Ectodermal cell (in vitro differentiated cells): ENCODE measurements around the gene SVIL.

ENCODE experiments used
- H3K27ac ChIP-seq: 2 replicates; pipeline ENCODE4 v1.7.0; 2013; ENCODE audit warnings: mild to moderate bottlenecking, low read depth, low read length; ENCODE audit not compliant: insufficient read depth, poor library complexity, severe bottlenecking
- H3K27me3 ChIP-seq: 2 replicates; pipeline ENCODE4 v1.7.0; 2013; ENCODE audit warnings: mild to moderate bottlenecking, low read length; ENCODE audit not compliant: insufficient read depth, control insufficient read depth, poor library complexity, severe bottlenecking
- H3K36me3 ChIP-seq: one replicate; pipeline ENCODE4 v1.7.0; 2013; ENCODE audit warnings: low read length; ENCODE audit not compliant: control insufficient read depth, insufficient read depth
- H3K4me1 ChIP-seq: one replicate; pipeline ENCODE4 v1.7.0; 2013; ENCODE audit warnings: low read length; ENCODE audit not compliant: control insufficient read depth, insufficient read depth
- H3K4me3 ChIP-seq: 2 replicates; pipeline ENCODE4 v1.7.0; 2013; ENCODE audit warnings: low read depth, low read length, control low read depth; ENCODE audit not compliant: insufficient read depth
- H3K9me3 ChIP-seq: 2 replicates; pipeline ENCODE4 v1.7.0; 2013; ENCODE audit warnings: mild to moderate bottlenecking, low read length, moderate library complexity; ENCODE audit not compliant: control insufficient read depth
- WGBS, 2 experiments: methylation state at CpG; one replicate each; pipeline ENCODE4 v1.1.7; 2013; ENCODE audit warnings: missing lambda C conversion rate in 2 of 2; 5-methylcytosine and 5-hydroxymethylcytosine counted together

SVIL gene

GRCh38 chr10:29668628-29669027, 33.9 kb upstream of the SVIL start:
- H3K4me1 ChIP-seq: no peaks in the 10 kb centered on the region
- no peaks in the 10 kb centered on the region for H3K9me3 ChIP-seq
- no peaks in the 10 kb centered on the region for H3K36me3 ChIP-seq
- WGBS, 2 experiments: 93 to 96% methylated on average over 4 of the region's 4 CpGs
- no peaks in the 10 kb centered on the region for H3K27me3 ChIP-seq
- H3K4me3 ChIP-seq: no peak overlapping the region
- no peak overlapping the region for H3K27ac ChIP-seq

DNA sequence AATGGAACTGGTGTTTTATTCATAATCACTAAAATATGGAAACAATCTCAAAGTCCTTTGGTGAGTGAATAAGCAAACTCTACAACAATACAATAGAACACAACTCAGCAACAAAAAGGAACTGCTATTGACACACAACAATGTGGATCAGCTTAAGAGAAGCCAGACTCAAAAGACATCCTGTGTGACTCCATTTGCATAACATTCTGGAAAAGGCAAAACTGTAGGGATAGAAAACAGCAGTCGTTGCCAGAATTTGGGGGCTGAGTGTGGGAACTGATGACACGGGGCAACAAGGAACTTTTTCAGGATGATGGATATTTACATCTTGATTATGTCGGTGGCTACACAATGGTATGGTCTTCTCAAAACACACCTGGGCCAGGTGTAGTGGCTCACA, 32.4 kb upstream of the SVIL start:
- H3K27ac ChIP-seq: no peak overlapping the region
- no peaks in the 10 kb centered on the region for H3K4me1 ChIP-seq
- WGBS, 2 experiments: 13 to 17% methylated on average over 3 of the region's 3 CpGs
- no peaks in the 10 kb centered on the region for H3K36me3 ChIP-seq
- no peaks in the 10 kb centered on the region for H3K27me3 ChIP-seq
- no peak overlapping the region for H3K4me3 ChIP-seq
- no peaks in the 10 kb centered on the region for H3K9me3 ChIP-seq

DNA sequence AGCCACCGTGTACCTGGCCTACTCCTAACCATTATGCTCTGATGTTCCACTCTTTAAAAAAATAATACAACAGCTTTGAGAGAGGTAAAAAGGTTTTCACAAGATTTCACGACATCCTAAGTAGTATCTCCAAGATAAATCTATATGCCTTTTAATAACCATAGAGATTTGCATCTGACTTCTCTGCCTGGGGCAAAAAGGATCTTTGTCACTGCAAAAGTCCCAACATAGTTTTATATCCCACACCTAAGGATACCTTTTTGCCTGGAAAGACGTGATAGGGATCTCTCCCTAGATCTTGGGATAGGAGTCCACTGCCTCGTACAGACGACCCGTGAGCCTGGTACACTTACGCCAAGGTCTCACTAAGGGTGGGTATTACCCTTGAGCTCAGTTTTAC, 31.4 kb upstream of the SVIL start:
- Histone ChIP-seq H3K9me3 (no peaks in the 10 kb centered on the region), H3K36me3 (no peaks in the 10 kb centered on the region), H3K4me3 (no peak overlapping the region), H3K27ac (no peak overlapping the region), H3K27me3 (no peaks in the 10 kb centered on the region), H3K4me1 (no peaks in the 10 kb centered on the region)
- 93 to 95% methylated on average over 7 of the region's 7 CpGs for WGBS, 2 experiments

DNA sequence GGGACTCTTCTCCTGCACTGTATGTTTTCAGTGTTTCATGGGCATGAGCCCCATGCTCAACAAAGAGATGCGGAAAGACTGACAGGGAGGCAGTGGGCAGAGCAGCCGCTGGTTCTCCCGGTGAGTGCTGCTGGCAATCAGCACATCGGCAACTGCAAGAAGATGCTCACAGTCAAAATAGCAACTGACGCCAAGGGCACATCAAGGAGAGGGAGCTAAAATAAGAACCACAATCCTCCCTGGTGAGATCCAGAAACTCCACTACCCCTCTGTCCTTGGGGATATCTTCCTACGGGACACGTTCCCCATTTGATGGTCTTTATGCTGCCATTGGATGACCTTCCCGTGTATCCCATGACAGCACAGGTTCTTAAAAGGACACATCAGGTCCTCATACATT, 28.9 kb upstream of the SVIL start:
- no peaks in the 10 kb centered on the region for H3K27me3 ChIP-seq
- no peaks in the 10 kb centered on the region for H3K36me3 ChIP-seq
- 94 to 96% methylated on average over 8 of the region's 8 CpGs for WGBS, 2 experiments
- H3K4me3 ChIP-seq: no peak overlapping the region
- no peak overlapping the region for H3K27ac ChIP-seq
- peaks cover 11% of the 10 kb centered on the region for H3K4me1 ChIP-seq
- no peaks in the 10 kb centered on the region for H3K9me3 ChIP-seq

DNA sequence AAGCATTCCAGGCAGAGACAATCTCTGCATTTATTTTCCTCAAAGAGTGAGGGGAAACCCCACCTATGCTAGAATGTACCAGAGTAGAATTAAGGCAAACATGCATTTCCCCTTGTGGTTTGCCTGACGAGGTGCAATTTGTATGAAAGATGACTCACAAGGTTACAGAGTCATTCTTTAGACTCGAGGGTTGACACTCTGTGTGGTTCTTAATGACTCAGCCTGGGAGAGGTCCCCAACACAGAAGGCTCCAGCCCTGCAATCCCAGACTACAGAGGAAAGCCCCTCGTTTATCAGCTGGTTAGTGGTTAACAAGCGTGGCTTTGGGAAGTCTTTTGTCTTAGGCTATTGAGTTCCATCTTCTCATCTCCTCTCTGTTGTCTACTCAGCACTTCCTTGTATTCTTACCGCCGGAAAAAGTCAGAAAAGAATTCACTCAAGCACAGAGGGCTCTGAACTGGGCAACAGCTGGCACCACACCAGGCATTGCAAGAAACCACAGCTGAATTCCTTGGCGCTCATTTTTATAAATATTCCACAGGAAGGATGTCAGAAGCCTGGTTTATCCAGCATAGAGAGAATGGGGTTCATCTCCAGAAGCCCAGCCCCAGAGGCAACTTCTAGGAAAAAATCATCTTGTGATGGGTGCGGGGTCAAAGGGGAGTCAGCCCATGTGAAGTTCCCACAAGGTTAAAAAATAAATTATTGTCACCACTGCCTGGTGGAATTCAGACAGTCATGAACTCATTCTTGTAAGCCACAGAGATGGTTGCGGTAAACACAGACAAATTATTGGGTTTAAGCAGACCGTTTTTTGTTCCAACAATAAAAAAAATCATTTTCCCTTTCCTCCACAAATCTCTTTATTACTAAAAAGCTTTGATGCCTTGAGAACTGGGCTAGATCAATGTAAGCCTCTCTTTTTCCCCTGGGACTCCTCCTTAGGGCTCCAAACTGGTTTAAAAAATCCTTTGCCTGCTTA, 24.5 kb upstream of the SVIL start:
- Histone ChIP-seq H3K36me3 (peaks cover 11% of the 10 kb centered on the region), H3K4me1 (peaks cover 11% of the 10 kb centered on the region), H3K27me3 (no peaks in the 10 kb centered on the region), H3K27ac (peak overlapping the region; percentile 60), H3K4me3 (no peak overlapping the region), H3K9me3 (no peaks in the 10 kb centered on the region)
- WGBS, 2 experiments: 66 to 77% methylated on average over 10 of the region's 10 CpGs

DNA sequence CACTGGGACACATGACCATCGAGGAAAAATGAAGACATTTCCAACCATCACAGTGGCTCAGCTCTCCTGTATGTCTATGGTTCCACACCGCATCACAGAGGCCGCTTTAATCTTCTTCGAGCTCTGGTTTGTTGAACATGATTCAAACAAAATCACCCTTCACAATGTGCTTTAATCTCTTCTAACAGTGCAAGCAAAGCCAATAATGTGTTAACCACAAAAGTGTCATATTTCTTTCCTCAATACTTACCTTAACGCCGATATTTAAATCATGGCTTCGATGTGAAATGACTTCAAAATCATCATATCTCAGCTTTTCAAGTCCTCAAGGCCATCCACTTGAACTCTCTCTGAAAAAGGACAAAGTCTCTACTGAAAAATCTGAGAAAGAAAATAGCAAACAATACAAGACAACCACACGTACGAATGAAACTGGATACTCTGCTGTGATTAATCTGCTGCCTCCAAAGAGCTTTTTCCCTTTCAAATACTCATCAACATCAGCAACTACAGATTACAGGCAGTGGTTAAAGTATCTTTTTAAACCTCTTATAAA, 23.0 kb upstream of the SVIL start:
- WGBS, 2 experiments: 94 to 96% methylated on average over 9 of the region's 9 CpGs
- H3K4me1 ChIP-seq: peaks cover 11% of the 10 kb centered on the region
- no peak overlapping the region for H3K27ac ChIP-seq
- H3K9me3 ChIP-seq: no peaks in the 10 kb centered on the region
- peaks cover 11% of the 10 kb centered on the region for H3K36me3 ChIP-seq
- no peaks in the 10 kb centered on the region for H3K27me3 ChIP-seq
- H3K4me3 ChIP-seq: no peak overlapping the region

DNA sequence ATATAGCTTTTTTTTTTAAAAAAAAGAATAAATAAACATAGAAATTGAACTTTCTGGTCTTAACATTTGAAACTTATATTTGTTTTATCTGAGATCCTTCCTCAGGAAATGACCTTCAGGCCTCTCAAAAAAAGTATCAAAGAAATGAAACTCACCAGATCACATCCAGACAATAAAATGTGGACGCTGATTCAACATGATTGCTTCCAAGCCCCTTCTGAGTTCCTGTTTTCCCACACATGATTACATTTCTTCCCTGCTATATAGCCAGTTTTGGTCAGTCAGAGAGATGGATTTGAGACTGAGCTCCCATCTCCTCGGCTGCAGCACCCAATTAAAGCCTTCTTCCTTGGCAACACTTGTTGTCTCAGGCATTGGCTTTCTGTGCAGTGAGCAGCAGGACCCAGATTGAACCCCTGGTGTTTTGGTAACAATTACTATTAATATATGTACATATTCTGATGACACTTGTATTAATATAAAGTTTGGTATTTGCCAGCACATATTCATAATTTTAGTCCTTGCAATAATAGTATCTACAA, 21.8 kb upstream of the SVIL start:
- Histone ChIP-seq H3K4me3 (no peak overlapping the region), H3K9me3 (no peaks in the 10 kb centered on the region), H3K27me3 (no peaks in the 10 kb centered on the region), H3K27ac (no peak overlapping the region), H3K4me1 (peaks cover 11% of the 10 kb centered on the region), H3K36me3 (peaks cover 11% of the 10 kb centered on the region)
- WGBS, 2 experiments: 90 to 93% methylated on average over 2 of the region's 2 CpGs

DNA sequence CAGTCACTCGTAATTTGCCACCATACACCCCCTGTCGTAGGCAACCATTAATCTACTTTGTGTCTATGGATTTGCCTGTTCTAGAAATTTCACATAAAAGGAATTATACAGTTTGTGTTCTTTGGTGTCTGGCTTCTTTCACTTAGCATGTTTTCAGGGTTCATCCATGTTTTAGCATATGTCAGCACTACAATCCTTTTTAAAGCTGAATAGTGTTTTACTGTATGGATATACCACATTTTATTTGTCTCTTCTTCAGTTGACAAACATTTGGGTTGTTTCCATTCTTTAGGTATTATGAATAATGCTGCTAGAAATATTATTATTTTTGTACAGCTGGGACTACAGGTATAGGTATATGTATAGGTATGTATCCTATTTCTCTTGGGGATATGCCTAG, 17.4 kb upstream of the SVIL start:
- Histone ChIP-seq H3K4me1 (no peaks in the 10 kb centered on the region), H3K27ac (no peak overlapping the region), H3K4me3 (no peak overlapping the region), H3K9me3 (no peaks in the 10 kb centered on the region), H3K27me3 (no peaks in the 10 kb centered on the region), H3K36me3 (peaks cover 7% of the 10 kb centered on the region)
- 90 to 100% methylated on average over 2 of the region's 2 CpGs for WGBS, 2 experiments

- Histone ChIP-seq H3K4me1 (no peaks in the 10 kb centered on the region), H3K27ac (no peak overlapping the region), H3K36me3 (peaks cover 3% of the 10 kb centered on the region), H3K27me3 (no peaks in the 10 kb centered on the region), H3K9me3 (no peaks in the 10 kb centered on the region), H3K4me3 (no peak overlapping the region)
- WGBS, 2 experiments: 67 to 79% methylated on average over 3 of the region's 3 CpGs
Measured at GRCh38 chr10:29651767-29652166, 17.0 kb upstream of the SVIL start.

GRCh38 chr10:29650552-29650944, 15.8 kb upstream of the SVIL start:
- 91 to 95% methylated on average over 1 of the region's 1 CpG for WGBS, 2 experiments

More at GRCh38 chr10:29650552-29650944, 15.8 kb upstream of the SVIL start:
- H3K27ac ChIP-seq: no peak overlapping the region
- no peaks in the 10 kb centered on the region for H3K27me3 ChIP-seq
- H3K9me3 ChIP-seq: no peaks in the 10 kb centered on the region
- no peaks in the 10 kb centered on the region for H3K36me3 ChIP-seq
- peaks cover 9% of the 10 kb centered on the region for H3K4me1 ChIP-seq
- no peak overlapping the region for H3K4me3 ChIP-seq
